HUDEP-2 (cell line): ENCODE data around the gene KCNJ15.

Source experiments
- DNase-seq, 76 experiments: peaks; one replicate each; lab custom pipeline; 2025; ENCODE audit not compliant: unreplicated experiment in 76 of 76; lab: John Stamatoyannopoulos, UW

Gene KCNJ15

DNA sequence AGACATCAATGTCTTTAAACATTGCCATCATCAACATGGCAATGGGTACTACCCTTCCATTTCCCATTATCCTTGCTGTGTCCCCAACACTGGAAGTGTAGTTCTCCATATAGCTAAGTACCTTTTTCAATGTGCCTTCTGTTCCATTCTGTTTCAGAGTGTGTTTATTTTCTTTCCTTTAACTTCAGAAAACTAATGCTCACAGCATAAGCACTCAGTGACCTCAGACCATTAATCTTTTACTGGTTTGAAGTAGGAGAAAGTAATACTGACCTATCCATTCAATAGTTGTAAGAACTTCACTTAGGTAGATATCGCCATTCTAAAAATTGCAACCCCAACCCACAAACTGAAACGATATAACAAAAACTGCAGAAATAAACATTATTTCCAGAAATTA lies 37.8 kb downstream of the KCNJ15 start:
- DNase-seq = no peak

DNA sequence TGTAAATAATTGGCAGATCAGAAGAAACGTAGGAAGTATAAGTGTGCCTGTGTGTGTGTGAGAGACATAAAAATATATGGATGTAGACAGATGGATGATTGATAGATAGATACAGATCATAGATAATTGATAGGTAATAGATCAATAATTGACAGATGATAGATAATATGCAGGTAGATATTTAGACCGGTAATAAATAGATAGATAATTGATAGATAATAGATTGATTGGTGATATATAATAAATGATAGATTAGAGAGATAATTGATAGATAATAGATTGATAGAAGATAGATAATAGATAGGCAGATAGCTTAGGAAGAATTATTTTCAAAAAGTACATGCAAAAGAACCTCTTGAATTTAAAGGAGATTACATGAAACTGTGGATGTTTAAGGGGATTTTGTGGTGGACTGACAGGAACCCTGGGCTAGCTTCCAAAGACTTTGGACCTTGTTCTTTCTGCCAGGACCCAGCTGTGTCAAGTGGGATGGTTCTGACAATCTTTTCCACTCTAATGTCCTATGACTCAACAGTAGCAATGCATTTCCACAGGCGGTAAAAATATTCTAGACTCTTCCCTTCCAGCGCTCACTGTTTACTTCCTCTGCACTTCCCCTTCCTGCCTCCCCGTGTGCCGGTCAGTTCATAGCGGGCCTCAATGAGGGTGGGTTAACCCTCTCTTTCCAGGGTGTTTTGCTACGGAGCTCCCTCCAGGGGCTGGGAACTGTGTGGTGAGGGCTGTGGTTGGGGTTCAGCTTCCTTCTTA lies 39.4 kb downstream of the KCNJ15 start:
- no peak for DNase-seq

DNA sequence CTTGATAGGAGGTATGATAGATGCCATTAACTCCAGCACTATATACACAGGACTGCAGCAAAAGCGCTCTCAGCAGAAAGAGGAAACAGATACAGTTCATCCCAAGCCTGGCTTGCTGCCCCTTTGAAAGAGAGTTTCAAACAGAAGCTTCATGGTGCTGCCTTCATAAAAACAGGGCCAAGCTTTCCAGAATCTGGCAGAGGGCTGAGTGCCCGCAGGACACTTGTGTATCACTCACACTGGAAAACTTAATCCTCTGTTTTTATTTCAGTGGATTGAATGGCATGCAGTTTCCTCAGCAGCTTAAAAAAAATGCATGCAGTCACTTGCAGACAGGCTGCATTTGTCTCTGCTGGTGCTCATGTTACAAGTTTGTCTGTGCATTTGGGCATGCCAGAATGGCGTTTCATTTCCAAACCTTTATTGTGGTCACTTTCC lies 40.4 kb downstream of the KCNJ15 start:
- no peak for DNase-seq

DNA sequence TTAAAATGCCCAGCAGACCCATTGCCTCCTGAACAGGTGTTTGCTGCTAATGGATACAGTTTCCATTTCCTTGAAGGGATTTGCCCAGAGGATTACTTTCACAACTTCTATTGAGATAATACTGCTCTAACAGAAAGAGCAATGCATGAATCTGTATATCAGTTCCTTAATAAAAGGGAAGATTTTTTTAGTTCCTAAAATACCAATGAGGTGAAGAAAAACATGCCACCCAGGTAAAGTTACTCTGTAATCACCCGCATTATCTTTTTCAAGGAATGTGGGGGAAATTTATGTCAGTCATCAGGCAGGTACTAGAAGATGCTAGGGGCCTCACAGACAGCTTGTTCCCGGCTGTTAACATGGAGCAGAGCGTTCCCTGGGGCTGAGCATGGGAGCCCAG lies 41.1 kb downstream of the KCNJ15 start:
- no peak for DNase-seq

DNA sequence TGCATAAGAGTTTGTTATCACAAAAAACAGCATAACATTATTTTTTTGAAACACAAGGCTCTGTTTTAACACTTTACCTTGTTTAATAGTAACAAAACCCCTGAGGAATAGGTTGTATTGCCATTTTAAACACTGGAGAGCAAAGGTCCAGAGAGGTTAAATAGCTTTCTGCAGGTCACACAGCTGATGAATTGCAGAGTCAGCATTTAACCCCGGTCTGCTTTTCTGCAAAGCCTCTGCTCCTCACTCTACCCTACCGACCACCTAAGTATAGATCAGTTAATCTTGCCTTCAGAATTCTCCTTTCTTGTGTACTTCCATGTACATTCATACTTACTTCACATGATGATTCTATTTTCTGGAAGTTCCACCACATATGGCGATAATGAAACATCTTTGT lies 42.0 kb downstream of the KCNJ15 start:
- no peak for DNase-seq

DNA sequence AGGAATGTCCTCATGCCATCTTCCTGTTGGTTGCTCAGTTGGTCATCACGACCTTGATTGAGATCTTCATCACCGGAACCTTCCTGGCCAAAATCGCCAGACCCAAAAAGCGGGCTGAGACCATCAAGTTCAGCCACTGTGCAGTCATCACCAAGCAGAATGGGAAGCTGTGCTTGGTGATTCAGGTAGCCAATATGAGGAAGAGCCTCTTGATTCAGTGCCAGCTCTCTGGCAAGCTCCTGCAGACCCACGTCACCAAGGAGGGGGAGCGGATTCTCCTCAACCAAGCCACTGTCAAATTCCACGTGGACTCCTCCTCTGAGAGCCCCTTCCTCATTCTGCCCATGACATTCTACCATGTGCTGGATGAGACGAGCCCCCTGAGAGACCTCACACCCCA lies 42.9 kb downstream of the KCNJ15 start:
- no peak for DNase-seq

DNA sequence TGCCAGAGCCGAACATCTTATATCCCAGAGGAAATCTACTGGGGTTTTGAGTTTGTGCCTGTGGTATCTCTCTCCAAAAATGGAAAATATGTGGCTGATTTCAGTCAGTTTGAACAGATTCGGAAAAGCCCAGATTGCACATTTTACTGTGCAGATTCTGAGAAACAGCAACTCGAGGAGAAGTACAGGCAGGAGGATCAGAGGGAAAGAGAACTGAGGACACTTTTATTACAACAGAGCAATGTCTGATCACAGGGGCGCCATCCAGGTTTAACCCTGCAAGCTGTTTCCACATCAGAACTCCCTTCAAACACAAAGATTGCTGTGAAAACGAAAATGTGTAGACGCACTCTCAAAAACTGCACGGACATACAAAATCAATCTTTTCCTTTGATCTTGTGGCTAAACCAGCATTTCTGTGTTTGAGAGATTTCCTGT lies 43.4 kb downstream of the KCNJ15 start:
- no peak for DNase-seq

DNA sequence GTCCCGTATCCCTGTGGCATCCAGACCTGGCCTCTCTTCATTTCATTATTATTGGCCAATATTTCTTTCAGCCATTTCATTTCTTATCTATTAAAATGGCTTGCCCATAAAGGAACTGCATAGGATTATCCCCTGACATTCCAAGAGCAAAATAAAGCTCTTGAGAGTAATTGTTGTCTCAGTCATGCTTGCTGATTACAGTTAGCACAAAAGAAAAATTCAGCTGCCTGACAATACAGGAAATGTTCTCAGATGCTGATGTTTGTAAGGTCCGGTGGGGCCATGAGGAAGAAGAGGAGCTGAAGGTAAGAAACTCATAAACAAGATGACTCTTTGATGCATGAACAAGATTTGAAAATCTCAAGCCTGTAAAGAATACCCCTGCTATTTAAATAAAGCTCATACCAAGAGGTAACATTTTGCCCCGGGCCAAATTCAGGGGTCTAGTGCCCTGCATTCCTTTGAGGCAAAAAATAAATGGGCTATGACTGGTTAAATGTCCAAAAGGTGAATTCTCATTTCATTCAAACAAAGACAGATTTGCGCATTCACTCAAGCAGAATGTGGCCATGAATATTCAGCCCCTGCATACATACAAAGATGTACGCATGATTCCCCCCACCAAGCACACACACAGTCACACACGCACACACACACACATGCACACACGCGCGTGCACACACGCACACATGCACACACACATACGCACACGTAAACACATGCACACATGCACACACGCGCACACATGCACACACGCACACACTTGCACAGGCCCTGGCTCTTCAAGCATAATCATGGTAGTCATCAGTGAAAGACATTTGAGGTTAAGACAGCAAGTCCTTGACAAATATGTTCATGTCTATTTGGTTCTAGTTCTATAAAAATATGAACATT lies 44.8 kb downstream of the KCNJ15 start:
- DNase-seq = no peak

DNA sequence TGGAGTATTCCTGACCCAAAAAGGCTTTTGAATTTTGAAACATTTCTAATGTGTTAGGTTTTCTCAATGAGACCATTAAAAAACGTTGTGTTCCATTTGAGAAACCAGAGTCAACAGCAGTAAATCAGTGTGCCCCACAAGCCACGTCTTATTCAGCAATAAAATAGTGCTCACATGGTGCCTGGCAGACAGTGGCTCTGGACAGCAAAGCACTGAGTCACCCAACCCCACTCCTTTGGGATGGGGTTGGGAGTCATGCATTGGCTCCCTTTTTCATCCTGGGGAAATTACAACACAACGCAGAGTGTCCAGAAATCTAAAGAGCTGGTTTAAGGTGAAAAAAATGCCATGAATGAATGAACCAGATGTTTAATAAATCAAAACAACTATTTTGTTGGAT lies 46.5 kb downstream of the KCNJ15 start:
- DNase-seq = no peak

DNA sequence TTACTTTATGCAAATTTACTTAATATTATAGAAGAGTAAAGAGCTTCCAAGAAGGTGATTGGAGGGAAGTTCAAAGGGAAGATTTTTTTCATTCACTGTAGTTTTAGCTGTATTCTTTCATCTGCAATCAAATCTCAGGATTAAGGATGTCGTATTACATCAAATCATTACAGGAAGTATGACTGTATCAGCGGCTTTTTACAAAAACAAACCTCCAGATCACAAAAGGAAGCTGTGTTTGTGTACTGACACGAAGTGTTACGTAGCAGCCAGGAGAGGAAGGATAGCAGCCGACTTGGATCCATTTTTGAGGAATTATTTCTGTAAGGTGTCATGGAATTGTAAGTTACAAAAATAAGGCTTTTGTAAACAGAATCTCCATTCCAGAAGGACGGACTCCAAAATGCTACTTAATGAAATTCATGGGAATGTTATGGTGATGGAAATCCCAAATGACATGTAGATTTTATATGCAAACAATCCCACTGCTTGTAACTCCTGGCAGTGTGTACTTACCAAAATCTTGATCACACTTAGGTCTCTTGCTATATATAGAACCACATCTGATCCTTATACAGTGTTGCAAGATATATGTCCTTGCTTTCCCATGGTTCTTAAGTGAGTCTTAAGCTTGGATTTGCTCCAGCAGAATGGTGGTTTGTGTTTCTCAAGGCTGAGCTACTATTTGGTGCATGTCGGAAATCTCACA lies 49.8 kb downstream of the KCNJ15 start:
- DNase-seq = no peak

DNA sequence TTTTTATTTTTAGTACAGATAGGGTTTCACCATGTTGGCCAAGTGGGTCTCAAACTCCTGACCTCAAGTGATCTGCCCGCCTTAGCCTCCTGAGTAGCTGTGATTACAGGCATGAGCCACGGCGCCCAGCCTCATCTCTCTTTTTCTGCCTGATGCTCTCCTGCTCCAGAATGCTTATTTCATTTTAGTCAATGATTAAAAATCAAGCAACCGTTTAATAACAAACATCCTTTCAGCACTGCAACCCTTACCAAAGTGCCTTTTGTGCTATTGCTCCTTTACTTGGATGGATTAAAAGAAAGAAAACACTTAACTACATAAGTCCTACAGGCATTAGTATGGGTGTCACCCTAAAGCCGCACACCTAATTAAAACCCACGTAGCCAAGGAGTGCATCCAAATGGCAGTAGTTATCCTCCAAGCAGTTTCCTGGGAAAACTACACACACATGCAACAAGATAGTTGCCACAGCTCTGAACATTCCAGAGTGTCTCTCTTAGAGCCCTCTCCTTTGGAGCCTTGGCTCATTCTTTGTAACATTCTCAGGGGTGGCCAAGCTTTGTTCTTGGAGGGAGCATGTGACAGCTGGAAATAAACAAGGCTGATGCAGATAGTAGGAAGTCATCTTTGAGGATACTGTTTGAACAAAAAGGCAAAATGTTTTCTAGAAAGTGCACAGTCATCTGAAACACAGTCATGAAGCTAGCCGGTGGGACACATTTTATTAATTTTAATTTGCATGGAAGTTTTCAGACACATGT lies 51.2 kb downstream of the KCNJ15 start:
- DNase-seq = no peak

DNA sequence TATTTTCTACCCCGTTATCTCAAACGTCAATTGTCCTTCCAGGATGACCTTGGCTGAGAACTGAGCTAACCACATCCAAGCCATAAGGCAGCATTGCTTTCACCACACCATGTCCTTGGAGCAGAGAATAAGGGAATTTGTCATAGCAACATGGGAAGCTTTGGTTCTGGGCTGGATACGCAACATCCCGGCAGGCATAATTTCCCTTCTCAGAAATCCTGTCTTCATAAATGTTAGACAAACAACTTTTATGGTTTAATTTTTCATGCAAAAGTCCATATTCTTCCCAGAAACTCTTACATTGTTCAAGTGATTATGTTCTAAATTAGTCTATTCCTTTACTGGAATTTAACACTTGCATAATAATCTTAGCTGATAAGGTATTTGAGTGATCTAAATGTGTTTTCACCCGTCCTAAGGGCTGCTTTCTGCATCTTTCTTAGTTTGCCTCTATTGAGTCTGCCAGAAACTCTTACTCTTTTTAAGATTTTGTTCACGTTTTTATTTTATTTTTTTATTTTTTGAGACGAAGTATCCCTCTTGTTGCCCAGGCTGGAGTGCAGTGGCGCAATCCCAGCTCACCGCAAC lies 51.8 kb downstream of the KCNJ15 start:
- no peak for DNase-seq

DNA sequence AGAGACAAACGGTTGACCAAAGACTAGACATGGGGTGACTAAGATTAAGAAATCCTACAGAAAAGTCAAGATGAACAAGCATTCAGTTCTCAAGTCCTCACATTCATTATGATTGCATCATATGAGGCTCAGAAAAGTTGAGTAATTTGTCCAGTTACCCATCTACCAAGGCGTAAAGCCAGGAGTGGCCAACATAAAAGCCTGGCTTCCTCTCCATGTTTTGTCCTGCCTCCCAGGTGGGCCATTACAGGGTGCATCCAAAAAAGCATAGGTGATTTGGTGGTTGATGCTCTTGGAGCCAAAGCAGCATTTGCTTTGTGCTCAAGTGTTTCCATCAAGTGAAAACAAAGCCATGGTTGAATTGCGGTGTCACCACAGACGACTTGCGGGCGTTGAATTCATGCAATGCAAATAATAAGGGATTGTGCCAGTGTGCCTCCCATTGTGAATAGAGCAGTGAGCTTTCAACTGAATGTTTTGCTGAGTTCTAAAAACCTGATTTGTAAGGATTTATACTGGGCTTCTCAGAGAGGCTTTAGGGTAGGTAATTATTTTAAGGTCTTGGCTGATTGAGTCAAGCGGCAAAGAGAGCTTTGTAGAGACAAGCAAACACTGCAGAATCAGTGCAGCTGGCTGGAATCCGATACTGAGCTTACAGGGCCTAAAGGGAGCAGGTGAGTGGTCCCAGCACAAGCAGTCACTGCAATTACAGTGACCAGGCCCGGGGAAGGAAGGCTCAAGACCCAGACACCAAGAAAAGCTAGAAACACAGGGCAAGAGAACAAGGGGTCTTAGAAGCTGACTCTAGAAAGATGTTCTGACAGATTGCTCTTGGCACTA lies 54.1 kb downstream of the KCNJ15 start:
- no peak for DNase-seq

DNA sequence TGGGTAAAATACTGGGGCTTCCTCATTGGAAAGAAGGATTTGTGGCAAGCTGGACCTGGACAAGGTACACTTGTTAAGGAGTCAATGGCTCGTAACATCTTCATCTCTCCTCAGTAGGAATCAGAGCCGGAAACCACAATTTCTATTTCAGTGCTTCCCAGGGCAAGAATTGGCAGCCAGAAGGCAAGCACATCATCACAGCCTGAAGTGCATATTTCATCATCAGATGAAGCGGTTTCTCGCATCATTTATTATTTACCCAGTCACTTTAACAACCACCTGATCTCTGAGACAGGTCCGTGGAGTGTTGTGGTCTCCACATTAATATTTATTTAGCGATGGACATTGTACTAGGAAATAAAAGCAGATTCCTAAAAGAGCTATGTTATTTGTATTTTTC lies 55.0 kb downstream of the KCNJ15 start:
- DNase-seq = no peak

DNA sequence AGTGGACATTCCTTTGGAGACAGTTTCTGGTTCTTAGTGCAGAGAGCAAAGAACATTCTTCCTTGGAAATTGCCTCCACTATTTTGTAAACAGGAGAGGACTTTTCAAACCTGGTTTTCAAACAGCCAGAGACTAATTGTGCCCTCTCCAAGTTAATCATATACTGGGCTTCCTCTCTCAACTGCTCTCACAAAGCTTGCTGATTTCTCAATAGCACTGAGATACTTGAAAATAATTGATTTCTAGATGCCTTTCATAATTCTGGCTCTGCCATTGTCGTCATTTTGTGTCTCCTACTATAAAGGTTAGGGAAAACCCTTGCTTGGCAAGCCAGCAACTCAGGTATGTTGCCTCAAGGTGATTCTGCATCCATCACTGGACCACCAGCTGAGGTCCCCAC lies 56.0 kb downstream of the KCNJ15 start:
- DNase-seq = no peak

DNA sequence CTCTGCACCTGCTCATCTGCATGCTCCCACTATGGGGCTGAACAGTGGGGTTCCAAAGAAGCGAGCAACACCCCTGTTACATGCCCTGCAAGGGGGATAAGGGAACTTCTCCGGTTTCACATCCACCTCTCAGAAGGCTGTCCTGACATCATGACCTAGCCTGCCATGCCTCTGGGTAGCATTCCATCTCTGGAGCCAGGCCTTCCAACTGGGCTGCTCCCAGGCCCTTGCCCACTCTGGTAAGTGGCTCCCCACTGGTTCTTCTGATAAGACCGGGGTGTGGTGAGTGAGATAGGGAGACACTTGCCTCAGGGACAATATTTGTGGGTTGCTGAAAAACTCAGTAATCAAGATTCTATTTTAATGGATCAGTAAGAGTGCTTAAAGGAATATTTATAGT lies 57.8 kb downstream of the KCNJ15 start:
- DNase-seq = peak in 10 of 76 experiments; percentile 2 to 23 (median 20)

DNA sequence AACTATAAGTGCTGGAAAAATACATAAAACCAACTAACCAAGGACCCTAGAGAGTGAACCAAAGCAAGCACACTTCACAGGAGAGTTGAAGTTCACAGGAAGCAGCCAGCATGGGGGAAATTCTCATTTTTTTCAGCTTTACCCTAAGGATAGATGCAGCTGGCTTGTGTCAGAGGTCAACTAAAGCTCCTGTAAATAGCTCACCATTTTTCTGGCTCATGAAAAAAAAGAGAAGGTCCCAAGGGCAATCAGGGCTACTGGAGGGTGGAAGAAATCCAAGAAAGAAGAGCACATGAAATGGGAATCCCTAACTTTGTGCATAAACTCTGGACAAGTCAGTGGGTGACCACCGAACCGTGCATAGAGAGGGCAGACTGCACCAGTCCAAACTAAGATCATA lies 58.3 kb downstream of the KCNJ15 start:
- no peak for DNase-seq

DNA sequence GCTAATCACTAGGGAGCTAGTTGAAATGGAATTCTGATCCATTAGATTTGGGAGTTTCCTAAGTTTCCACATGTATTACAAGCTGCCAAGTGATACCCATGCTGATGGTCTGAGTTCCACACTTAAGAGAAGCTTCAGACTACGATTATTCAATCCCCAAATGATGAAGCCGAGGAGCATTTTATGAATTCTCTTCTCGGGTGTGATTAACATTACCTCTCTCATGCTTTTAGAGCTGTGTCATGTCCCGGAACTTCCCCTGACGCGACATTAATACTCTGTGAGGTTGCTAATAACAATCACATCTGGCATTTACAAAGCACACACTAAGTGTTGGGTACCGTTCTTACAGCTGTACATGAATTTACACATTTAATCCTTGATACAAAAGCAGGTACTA lies 63.0 kb downstream of the KCNJ15 start:
- no peak for DNase-seq

DNA sequence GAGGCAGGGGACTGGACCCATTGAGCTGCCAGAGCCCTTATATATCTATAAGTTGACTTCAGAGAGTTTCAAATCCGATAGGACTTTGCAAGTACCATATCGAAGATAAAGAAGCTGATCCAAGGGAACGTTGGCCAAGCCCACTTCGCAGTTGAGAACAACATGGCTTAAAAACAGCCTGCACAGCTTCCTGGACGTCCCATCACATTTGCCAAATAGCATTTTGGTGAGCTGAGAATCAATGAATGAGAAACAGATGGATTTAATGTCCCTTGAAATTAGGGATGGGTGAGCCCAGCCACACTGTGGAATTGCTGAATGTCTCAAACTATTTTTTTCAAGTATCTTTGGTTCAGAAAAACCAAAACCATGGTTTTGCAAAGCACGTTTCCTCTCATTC lies 64.8 kb downstream of the KCNJ15 start:
- DNase-seq = no peak
